Type B pancreatic cell (in vitro differentiated cells): ENCODE measurements around the gene RPA3. TPM values are rescaled to one million over a fixed set of nuclear protein-coding genes. Genes with fewer than 3 reads are reported as not detected.

ENCODE experiments used
- DNase-seq: peaks from one replicate; pipeline ENCODE4 v3.0.0; 2021; ENCODE audit warnings: mixed read lengths; ENCODE audit not compliant: unreplicated experiment; ENCODE audit errors: extremely low spot score
- H3K27ac Mint-ChIP-seq: 2 replicates; pipeline ENCODE4 v1.8.0; 2021; ENCODE audit warnings: mild to moderate bottlenecking, mixed read lengths
- H3K27me3 Mint-ChIP-seq: 2 replicates; pipeline ENCODE4 v1.8.0; 2021; ENCODE audit warnings: mixed read lengths
- H3K36me3 Mint-ChIP-seq: 2 replicates; pipeline ENCODE4 v1.8.0; 2021; ENCODE audit warnings: mixed read lengths
- H3K4me1 Mint-ChIP-seq: one replicate; pipeline ENCODE4 v1.8.0; 2021; ENCODE audit warnings: mixed read lengths; ENCODE audit not compliant: unreplicated experiment
- H3K4me3 Mint-ChIP-seq: 2 replicates; pipeline ENCODE4 v1.8.0; 2021; ENCODE audit warnings: mild to moderate bottlenecking, mixed read lengths
- H3K9me3 Mint-ChIP-seq: 2 replicates; pipeline ENCODE4 v1.8.0; 2021; ENCODE audit warnings: mixed read lengths
- CTCF ChIP-seq: fragments of 200-600 bp; sonication (generic); conservative IDR thresholded peaks from 2 replicates; pipeline ENCODE4 v1.5.0; 2021; ENCODE audit warnings: antibody characterized with exemption, mild to moderate bottlenecking
- total RNA-seq: library from RNA; stranded (reverse); gene quantifications from 2 replicates; pipeline ENCODE4 v1.2.1, GENCODE V29; 2021; ENCODE audit warnings: low replicate concordance

RPA3 gene
- total RNA-seq, 1 donor from 2014 or later, result 42.3 TPM

GRCh38 chr7:7706101-7706511 lies 12.3 kb downstream of the RPA3 start:
- H3K27ac Mint-ChIP-seq, result no peak overlapping the region
- no peak overlapping the region for H3K4me3 Mint-ChIP-seq
- no peaks in the 10 kb centered on the region for H3K27me3 Mint-ChIP-seq
- no peaks in the 10 kb centered on the region for H3K36me3 Mint-ChIP-seq
- peaks cover 25% of the 10 kb centered on the region for H3K4me1 Mint-ChIP-seq
- no peaks in the 10 kb centered on the region for H3K9me3 Mint-ChIP-seq
- no peak for TF ChIP-seq CTCF
- DNase-seq, result no peak

GRCh38 chr7:7705318-7705717 lies 13.1 kb downstream of the RPA3 start:
- Mint-ChIP-seq H3K27ac (no peak overlapping the region), H3K27me3 (no peaks in the 10 kb centered on the region), H3K36me3 (no peaks in the 10 kb centered on the region), H3K4me3 (no peak overlapping the region), H3K4me1 (peaks cover 25% of the 10 kb centered on the region), H3K9me3 (no peaks in the 10 kb centered on the region)
- DNase-seq, result no peak
- no peak for TF ChIP-seq CTCF

- TF ChIP-seq CTCF, result no peak
- peaks cover 25% of the 10 kb centered on the region for H3K4me1 Mint-ChIP-seq
- no peaks in the 10 kb centered on the region for H3K27me3 Mint-ChIP-seq
- no peak for DNase-seq
- no peaks in the 10 kb centered on the region for H3K9me3 Mint-ChIP-seq
- H3K27ac Mint-ChIP-seq, result no peak overlapping the region
- H3K36me3 Mint-ChIP-seq, result no peaks in the 10 kb centered on the region
- H3K4me3 Mint-ChIP-seq, result no peak overlapping the region
Observed at GRCh38 chr7:7704867-7705266, 13.5 kb downstream of the RPA3 start.

GRCh38 chr7:7703427-7703826 lies 15.0 kb downstream of the RPA3 start:
- Mint-ChIP-seq H3K36me3 (no peaks in the 10 kb centered on the region), H3K27ac (no peak overlapping the region), H3K4me1 (peaks cover 16% of the 10 kb centered on the region), H3K4me3 (no peak overlapping the region), H3K27me3 (no peaks in the 10 kb centered on the region), H3K9me3 (no peaks in the 10 kb centered on the region)
- no peak for DNase-seq
- no peak for TF ChIP-seq CTCF

GRCh38 chr7:7702826-7703225 lies 15.6 kb downstream of the RPA3 start:
- H3K4me1 Mint-ChIP-seq, result peaks cover 13% of the 10 kb centered on the region
- no peaks in the 10 kb centered on the region for H3K36me3 Mint-ChIP-seq
- no peak for DNase-seq
- no peak for TF ChIP-seq CTCF
- H3K27ac Mint-ChIP-seq, result no peak overlapping the region
- no peak overlapping the region for H3K4me3 Mint-ChIP-seq
- H3K27me3 Mint-ChIP-seq, result no peaks in the 10 kb centered on the region
- no peaks in the 10 kb centered on the region for H3K9me3 Mint-ChIP-seq

GRCh38 chr7:7701527-7701926 lies 16.9 kb downstream of the RPA3 start:
- H3K36me3 Mint-ChIP-seq, result no peaks in the 10 kb centered on the region
- H3K9me3 Mint-ChIP-seq, result no peaks in the 10 kb centered on the region
- no peak overlapping the region for H3K27ac Mint-ChIP-seq
- TF ChIP-seq CTCF, result no peak
- DNase-seq, result no peak
- no peak overlapping the region for H3K4me3 Mint-ChIP-seq
- H3K27me3 Mint-ChIP-seq, result no peaks in the 10 kb centered on the region
- H3K4me1 Mint-ChIP-seq, result peaks cover 10% of the 10 kb centered on the region
